HG03354 (cell line): ENCODE data around the gene TGFB1I1.
"Not testable (repeated sequence)": the region's sequence is repeated elsewhere in the genome, so short reads cannot be mapped to it uniquely, and the experiment has no call there.

ENCODE experiments used
- ATAC-seq: cut with Tn5 transposase; IDR thresholded peaks from one replicate; pipeline ENCODE4 v1.9.1; 2021; ENCODE audit warnings: mild to moderate bottlenecking; ENCODE audit not compliant: unreplicated experiment, poor library complexity, severe bottlenecking

TGFB1I1 gene

DNA sequence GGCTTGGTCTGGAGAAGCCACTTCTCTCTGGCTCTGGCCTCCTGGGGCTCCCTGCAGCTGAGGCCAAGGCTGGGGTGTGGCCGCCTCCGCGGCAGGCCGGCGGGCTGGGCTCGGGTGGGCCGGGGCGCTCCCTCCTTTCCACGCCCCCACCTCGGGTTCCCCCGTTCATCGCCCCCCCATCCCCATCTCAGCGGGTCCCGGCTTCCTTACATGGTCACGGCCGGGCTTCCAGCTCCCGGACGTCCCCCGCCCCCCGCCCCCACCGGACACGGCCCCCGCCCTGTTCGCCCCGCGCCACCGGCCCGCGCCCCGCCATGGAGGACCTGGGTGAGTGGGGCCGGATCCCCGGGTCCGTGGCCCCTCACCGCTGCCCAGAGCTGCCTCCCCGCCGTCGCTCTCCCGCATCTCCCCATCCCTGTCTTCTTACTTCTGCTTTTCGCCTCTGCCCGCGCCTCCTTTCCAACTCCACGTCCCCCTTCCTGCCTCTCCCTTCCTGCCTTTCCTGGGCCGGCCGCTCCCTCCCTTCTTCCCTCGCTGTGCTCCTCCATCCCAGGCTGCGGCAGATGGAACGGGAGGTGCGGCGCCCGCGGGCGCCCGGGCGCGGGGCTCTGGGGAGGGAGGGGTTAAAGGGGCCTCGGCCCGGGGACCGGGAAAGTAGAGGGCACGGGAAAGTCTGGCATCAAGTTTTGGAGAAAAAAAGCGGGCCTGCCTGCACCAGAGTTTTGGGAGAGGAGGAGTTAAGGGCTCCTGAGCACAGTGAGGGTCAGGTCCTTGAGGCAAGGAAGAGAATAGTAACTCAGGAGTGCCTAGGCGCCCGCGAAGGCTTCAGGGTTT lies at the start of gene TGFB1I1:
TSS of gene TGFB1I1 (plus strand) at position 278 of the 834 bp plus-strand sequence. CDS start at position 315, 37 bp downstream.
- no peak for ATAC-seq

GRCh38 chr16:31423241-31423640 lies 48.7 kb upstream of the TGFB1I1 start:
- ATAC-seq = no peak

GRCh38 chr16:31423801-31424200 lies 48.2 kb upstream of the TGFB1I1 start:
- no peak for ATAC-seq

DNA sequence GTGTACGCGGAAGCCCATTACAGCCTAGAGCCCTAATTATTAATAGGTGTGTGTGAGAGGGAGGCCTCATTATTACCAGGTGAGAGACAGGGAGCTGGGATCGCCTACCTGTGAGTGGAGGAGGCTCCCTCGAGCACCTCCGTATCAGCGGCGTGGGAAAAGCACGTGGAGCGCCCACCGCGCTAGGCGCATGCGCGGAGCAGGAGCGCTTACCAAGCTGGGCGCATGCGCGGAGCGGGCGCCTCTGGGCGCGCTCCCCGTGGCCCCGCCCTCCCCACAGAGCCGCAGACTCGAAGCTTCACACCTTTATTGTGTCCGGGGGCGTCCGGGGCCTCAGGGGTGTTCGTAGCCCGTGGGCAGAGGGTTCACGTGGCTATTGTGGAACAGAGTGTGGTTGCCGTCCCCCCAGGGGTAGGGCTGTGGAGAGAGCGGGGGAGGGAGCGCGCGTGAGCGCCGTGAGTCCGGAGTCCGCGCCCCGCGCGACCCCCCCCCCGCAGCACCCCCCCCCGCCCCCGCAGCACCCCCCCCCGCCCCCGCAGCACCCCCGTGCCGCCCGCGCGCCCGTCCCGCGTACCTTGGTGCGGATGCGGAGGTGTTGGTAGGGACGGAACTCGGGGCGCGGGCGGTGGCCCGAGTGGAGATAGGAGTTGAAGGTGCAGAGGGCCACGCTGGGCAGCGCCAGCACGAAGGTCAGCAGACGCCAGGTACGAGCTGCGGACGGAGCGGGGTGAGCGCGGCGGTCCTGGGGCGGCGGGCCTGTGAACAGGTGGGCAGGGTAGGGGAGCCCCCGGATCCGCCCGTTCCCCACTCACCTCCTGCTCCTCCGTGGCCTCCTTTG lies 44.3 kb upstream of the TGFB1I1 start:
- ATAC-seq = no peak

GRCh38 chr16:31428279-31428597 lies 43.7 kb upstream of the TGFB1I1 start, which contains the start of gene COX6A2:
Gene COX6A2, minus strand, starts transcription at chr16:31428360. Its CDS starts 35 bp downstream, at chr16:31428325.
- ATAC-seq = no peak

- ATAC-seq = no peak
Measured at GRCh38 chr16:31428638-31429247, 43.2 kb upstream of the TGFB1I1 start.

DNA sequence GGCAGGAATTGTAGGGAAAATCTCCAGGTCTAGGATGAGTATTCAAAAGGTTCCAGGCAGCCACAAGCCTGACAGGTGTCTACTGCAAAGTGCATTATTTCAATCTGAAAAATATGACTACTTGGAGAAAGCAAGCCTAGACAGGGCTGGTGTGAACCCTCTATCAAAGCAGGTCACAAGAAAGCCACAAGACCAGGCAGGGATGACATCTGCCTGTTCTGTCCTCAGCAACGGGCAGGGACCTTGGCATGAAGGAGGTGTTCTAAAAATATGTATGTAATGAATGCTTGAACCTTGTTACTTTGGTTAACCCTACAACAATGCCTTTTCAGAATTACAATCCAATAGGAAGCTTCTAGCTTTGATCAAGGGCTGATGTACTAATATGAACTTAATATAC lies 42.6 kb upstream of the TGFB1I1 start:
- ATAC-seq = no peak

GRCh38 chr16:31429796-31430195 lies 42.2 kb upstream of the TGFB1I1 start:
- ATAC-seq = no peak

GRCh38 chr16:31430380-31431052 lies 41.4 kb upstream of the TGFB1I1 start:
- no peak for ATAC-seq

DNA sequence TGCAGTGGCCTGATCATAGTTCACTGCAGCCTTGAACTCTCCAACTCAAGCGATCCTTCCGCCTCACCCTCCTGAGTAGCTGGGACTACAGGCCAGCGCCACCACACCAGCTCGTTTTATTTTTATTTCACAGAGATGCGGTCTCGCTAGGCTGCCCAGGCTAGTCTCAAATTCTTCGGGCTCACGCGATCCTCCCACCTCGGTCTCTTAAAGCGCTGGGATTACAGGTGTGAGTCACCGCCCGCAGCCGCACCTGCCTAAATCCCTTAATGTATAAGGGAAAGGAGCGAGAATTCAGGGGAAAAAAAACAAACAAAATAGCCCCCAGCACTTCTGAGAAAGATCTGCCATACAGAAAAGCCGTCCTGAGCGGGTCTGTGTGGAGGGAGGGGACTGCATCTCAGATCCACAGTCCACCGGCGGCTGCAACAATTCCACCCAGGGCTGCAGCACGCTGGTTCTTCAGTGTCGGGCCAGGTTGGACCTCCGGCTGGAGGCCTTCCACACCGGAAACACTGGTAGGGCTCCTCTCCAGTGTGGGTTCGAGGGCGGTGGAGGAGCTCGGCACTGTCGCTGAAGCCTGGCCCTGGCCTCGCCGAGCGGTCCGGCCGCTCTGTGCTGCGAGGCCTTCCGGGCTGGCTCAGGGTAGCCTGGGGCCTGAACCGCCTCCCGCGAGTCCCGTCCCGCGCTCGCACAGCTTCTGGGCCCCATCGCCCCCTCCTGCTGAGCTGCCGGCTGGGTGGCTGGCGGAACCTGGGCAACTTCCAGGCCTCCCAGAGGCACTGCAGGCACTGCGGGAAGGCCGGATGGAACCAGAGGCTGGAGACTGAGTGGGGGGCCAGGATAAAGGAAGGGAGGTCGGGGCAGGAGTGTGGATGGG lies 36.4 kb upstream of the TGFB1I1 start:
- ATAC-seq = no peak

- no peak for ATAC-seq
Measured at GRCh38 chr16:31436221-31437045, 35.5 kb upstream of the TGFB1I1 start.

DNA sequence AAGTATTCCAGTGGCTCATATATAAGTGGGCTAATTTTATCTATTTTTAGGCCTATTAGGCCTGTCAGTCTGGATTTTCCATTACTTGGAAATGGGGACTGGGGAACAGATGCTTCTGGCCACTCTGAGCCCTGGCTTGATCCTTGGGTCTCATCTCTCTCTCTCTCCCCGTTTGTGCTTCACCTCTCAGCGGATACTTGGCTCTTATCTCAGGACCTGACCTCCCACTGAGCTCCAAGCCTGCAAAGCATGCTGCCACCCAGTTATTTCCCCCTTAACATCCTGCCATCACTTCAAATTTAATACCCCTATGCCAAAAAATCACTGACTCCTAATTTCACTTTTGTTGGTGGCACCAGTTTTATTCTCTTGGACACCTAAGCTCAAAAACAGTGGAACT lies 33.5 kb upstream of the TGFB1I1 start:
- ATAC-seq = no peak

- not testable (repeated sequence) for ATAC-seq
Measured at GRCh38 chr16:31439023-31439422, 32.9 kb upstream of the TGFB1I1 start.

DNA sequence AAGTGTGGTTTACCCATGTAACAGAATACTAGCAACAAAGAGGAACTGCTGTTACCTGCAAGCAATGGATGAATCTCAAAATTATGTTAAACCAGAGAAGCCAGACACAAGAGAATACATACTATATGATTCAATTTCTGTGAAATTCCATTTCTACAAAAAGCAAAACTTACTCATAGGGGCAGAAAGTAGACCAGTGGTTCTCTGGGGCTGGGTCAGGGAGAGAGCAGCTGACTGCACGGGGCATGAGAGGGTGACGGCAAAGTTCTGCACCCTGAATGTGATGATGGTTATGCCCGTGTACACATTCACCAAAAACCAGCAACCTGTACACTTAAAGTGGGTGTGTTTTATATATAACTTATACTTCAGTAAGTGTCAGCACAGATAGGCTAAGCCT lies 32.4 kb upstream of the TGFB1I1 start:
- ATAC-seq = no peak

GRCh38 chr16:31440516-31441184 lies 31.3 kb upstream of the TGFB1I1 start:
- no peak for ATAC-seq

DNA sequence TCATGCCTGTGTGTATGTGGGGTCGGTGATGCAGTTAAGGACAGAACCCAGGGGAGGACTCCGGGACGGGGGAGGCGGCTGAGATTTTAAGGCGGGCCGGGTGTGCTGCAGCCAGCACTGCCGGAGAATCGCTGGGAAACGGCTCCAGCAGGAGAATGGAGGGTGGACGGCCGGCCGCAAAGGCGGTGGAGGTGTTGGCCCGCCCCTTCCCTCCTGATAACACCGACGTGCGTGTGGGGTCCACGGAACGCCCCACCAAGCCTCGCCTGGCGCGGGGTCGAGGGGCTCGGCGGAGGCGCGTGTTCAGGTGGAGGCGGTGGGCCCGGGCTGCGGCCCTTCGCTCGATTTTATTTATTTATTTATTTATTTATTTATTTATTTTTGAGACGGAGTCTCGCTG lies 30.0 kb upstream of the TGFB1I1 start:
- ATAC-seq = no peak

DNA sequence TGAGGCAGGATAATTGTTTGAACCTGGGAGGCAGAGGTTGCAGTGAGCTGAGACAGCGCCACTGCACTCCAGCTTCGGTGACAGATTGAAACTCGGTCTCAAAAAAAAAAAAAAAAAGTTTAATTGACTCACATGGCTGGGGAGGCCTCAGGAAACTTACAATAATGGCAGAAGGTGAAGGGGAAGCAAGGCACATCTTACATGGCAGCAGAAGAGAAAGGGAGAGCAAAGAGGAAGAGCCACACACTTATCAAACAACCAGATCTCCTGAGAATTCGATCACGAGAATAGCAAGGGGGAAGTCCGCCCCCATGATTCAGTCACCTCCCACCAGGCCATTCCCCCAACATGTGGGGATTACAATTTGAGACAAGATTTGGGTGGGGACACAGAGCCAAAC lies 26.0 kb upstream of the TGFB1I1 start:
- ATAC-seq = not testable (repeated sequence)

DNA sequence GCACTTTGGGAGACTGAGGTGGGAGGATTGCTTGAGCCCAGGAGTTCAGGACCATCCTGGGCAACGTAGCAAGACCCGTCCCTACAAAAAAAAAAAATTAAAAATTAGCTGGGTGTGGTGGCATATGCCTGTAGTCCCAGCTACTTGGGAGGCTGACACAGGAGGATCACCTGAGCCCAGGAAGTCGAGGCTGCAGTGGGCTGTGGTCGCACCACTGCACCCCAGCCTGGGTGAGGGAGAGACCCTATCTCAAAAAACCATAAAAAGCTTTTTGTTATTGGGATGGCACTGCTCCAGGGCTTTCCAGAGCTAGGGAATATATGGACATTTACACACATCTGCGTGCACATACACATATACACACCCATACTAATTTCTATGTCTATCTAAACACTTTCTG lies 20.8 kb upstream of the TGFB1I1 start:
- no peak for ATAC-seq
